HL-60 (cell line): ENCODE results near the gene VAV2.

Experiments used
- DNase-seq, 2 experiments: peaks; one replicate each; pipeline ENCODE4 v3.0.0-alpha.2; 2010 to 2020; ENCODE audit warnings: low read depth in 1 of 2, low spot score in 1 of 2
- H3K27ac ChIP-seq: fragments of 250-450 bp; sonication (Bioruptor Pico); replicated peaks from 2 replicates; pipeline ENCODE4 v1.5.1; 2020; ENCODE audit warnings: mild to moderate bottlenecking, moderate library complexity
- H3K27me3 ChIP-seq: fragments of 250-450 bp; sonication (Bioruptor Pico); 2 replicates; pipeline ENCODE4 v1.5.1; 2021; ENCODE audit warnings: mild to moderate bottlenecking, moderate library complexity; ENCODE audit not compliant: insufficient read depth, poor library complexity, severe bottlenecking
- H3K4me3 ChIP-seq: replicated peaks from 2 replicates; pipeline ENCODE4 v1.5.1; 2011; ENCODE audit warnings: mild to moderate bottlenecking, control low read depth, low read length; ENCODE audit not compliant: insufficient read depth
- GABPA ChIP-seq: IDR thresholded peaks from 2 replicates; pipeline ENCODE4 v1.6.1; 2012; ENCODE audit warnings: low read depth
- POLR2AphosphoS5 ChIP-seq: IDR thresholded peaks from 2 replicates; pipeline ENCODE4 v1.6.1; 2012; ENCODE audit warnings: low read depth
- SPI1 ChIP-seq: IDR thresholded peaks from 2 replicates; pipeline ENCODE4 v1.6.1; 2012; ENCODE audit warnings: low read depth, mild to moderate bottlenecking, borderline replicate concordance
- TF ChIP-seq, protein P1 (sequence below): IDR thresholded peaks from one replicate; pipeline ENCODE4 v1.5.1; 2011; ENCODE audit warnings: low read length, control low read depth, inconsistent platforms; ENCODE audit not compliant: insufficient read depth
- TF ChIP-seq, protein P2 (sequence below): IDR thresholded peaks from 2 replicates; pipeline ENCODE4 v1.6.1; 2012; ENCODE audit warnings: low read depth; ENCODE audit not compliant: insufficient replicate concordance

Gene VAV2

DNA sequence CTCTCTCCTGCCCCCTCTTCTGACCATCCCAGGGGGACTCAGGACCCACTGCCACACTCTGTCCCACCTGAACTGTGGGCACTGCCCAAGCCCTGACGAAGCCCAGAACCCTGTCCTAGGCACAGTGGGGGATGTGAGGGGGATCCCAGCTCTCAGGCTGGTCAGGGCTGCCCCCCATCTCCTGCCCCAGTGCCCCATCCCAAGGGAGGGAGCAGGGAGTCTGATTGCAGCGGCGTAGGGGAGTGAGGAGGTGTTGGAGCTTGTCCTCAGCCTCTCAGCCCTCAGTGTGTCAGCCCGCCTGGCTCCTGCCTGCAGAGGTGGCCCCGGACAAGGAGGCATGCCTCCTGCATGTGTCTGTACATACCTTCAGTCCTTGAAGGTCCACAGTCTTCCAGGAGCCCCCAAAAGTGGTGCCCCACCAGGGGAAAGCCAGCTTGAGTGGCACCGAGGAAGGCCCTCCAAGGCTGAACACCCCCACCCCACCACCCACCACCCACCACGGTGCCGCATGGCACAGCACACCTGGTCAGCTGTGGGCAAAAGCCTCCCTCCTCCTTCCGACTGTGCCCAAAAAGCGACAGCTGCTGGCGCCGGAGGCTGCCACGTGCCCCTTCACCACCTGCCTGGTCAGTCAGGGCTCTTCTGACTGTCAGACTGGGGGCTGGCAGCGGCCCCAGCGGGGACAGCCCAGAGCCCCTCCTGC, 254.9 kb downstream of the VAV2 start:
- TF ChIP-seq, protein P1, sequence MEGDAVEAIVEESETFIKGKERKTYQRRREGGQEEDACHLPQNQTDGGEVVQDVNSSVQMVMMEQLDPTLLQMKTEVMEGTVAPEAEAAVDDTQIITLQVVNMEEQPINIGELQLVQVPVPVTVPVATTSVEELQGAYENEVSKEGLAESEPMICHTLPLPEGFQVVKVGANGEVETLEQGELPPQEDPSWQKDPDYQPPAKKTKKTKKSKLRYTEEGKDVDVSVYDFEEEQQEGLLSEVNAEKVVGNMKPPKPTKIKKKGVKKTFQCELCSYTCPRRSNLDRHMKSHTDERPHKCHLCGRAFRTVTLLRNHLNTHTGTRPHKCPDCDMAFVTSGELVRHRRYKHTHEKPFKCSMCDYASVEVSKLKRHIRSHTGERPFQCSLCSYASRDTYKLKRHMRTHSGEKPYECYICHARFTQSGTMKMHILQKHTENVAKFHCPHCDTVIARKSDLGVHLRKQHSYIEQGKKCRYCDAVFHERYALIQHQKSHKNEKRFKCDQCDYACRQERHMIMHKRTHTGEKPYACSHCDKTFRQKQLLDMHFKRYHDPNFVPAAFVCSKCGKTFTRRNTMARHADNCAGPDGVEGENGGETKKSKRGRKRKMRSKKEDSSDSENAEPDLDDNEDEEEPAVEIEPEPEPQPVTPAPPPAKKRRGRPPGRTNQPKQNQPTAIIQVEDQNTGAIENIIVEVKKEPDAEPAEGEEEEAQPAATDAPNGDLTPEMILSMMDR: no peak
- TF ChIP-seq GABPA (no peak), POLR2AphosphoS5 (no peak), SPI1 (no peak)
- TF ChIP-seq, protein P2, sequence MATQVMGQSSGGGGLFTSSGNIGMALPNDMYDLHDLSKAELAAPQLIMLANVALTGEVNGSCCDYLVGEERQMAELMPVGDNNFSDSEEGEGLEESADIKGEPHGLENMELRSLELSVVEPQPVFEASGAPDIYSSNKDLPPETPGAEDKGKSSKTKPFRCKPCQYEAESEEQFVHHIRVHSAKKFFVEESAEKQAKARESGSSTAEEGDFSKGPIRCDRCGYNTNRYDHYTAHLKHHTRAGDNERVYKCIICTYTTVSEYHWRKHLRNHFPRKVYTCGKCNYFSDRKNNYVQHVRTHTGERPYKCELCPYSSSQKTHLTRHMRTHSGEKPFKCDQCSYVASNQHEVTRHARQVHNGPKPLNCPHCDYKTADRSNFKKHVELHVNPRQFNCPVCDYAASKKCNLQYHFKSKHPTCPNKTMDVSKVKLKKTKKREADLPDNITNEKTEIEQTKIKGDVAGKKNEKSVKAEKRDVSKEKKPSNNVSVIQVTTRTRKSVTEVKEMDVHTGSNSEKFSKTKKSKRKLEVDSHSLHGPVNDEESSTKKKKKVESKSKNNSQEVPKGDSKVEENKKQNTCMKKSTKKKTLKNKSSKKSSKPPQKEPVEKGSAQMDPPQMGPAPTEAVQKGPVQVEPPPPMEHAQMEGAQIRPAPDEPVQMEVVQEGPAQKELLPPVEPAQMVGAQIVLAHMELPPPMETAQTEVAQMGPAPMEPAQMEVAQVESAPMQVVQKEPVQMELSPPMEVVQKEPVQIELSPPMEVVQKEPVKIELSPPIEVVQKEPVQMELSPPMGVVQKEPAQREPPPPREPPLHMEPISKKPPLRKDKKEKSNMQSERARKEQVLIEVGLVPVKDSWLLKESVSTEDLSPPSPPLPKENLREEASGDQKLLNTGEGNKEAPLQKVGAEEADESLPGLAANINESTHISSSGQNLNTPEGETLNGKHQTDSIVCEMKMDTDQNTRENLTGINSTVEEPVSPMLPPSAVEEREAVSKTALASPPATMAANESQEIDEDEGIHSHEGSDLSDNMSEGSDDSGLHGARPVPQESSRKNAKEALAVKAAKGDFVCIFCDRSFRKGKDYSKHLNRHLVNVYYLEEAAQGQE: no peak
- DNase-seq: no peak
- peaks cover 2% of the 10 kb centered on the region for H3K27me3 ChIP-seq
- no peak overlapping the region for H3K27ac ChIP-seq
- no peak overlapping the region for H3K4me3 ChIP-seq

DNA sequence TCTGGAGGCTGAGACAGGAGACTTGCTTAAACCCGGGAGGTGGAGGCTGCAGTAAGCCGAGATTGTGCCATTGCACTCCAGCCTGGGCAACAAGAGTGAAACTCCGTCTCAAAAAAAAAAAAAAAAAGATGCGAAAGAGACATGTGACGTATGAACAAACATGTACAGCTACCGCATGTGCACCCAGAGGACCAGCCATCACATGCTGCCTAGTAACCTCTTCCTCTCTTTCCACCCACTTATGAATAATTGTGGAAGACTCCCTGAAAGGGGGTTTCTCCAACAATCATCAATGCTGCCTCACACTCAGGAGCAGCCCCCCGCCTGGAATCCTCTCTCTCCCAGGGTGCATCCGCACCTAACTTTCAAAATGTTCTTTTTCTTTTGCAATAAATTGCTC, 256.2 kb downstream of the VAV2 start:
- Histone ChIP-seq H3K27me3 (peaks cover 2% of the 10 kb centered on the region), H3K4me3 (no peak overlapping the region), H3K27ac (no peak overlapping the region)
- DNase-seq: no peak
- TF ChIP-seq SPI1 (no peak), POLR2AphosphoS5 (no peak), GABPA (no peak)
- TF ChIP-seq, protein P2: no peak
- TF ChIP-seq, protein P1: no peak

DNA sequence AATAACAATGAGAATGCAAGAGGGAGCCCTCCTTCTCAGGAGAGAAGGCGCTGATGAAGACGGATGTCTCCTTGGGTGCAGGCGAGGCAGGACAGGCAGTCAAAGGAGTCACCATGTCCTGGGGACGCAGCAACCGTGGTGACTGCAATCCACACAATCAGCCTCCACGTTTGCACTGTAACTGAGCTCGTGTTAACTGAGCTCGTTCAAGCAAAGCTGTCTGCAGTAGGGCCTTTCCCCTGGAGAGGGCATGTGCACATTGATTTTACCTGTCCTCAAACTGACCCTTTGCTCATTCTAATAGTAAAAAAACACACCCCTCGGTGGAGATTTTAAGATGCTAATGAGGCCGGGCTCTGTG, 256.7 kb downstream of the VAV2 start:
- TF ChIP-seq, protein P2: no peak
- TF ChIP-seq POLR2AphosphoS5: no peak
- TF ChIP-seq GABPA: no peak
- no peak for TF ChIP-seq SPI1
- TF ChIP-seq, protein P1: no peak
- Histone ChIP-seq H3K27me3 (peaks cover 2% of the 10 kb centered on the region), H3K4me3 (no peak overlapping the region), H3K27ac (no peak overlapping the region)
- DNase-seq: no peak
